OCI-LY7 (cell line): ENCODE data around the gene CD8B. TPM values are rescaled to one million over a fixed set of nuclear protein-coding genes. Genes with fewer than 3 reads are reported as not detected.

Experiments used
- BruUV-seq: library from RNA; stranded (reverse); fragments of 400-500 nt; replicated peaks from 2 replicates; lab custom pipeline; 2021; lab: Mats Ljungman, UMichigan
- CTCF ChIA-PET: fragments of 300-600 bp; sonication (Branson Sonifier 250); formaldehyde crosslinking; loops from one replicate; lab custom pipeline; 2022; ENCODE audit warnings: antibody characterized with exemption; ENCODE audit not compliant: unreplicated experiment; lab: Charles Lee
- POLR2A ChIA-PET: fragments of 300-600 bp; sonication (Branson Sonifier 250); formaldehyde crosslinking; loops from one replicate; lab custom pipeline; 2022; ENCODE audit warnings: antibody characterized with exemption; lab: Charles Lee
- DNase-seq: peaks from one replicate; pipeline ENCODE4 v3.0.0-alpha.2; 2015; ENCODE audit warnings: low spot score
- H2AFZ ChIP-seq: fragments of 200-600 bp; sonication (generic), shearing (Covaris generic); 2 replicates; pipeline ENCODE4 v1.6.1; 2014; ENCODE audit warnings: mild to moderate bottlenecking, antibody characterized with exemption, low read length, moderate library complexity
- H3K27ac ChIP-seq: fragments of 200-600 bp; sonication (generic); 2 replicates; pipeline ENCODE4 v1.5.1; 2014; ENCODE audit warnings: mixed run types, low read depth, mild to moderate bottlenecking, moderate library complexity, low read length, inconsistent platforms; ENCODE audit not compliant: poor library complexity, severe bottlenecking
- H3K36me3 ChIP-seq: fragments of 200-600 bp; sonication (generic); 2 replicates; pipeline ENCODE4 v1.6.1; 2014; ENCODE audit warnings: mild to moderate bottlenecking, antibody characterized with exemption, low read length, moderate library complexity, mixed read lengths; ENCODE audit not compliant: insufficient read depth
- H3K4me1 ChIP-seq: fragments of 200-600 bp; sonication (generic); 2 replicates; pipeline ENCODE4 v1.5.1; 2014; ENCODE audit warnings: mild to moderate bottlenecking, low read length; ENCODE audit not compliant: insufficient read depth, poor library complexity, severe bottlenecking
- H3K4me2 ChIP-seq: fragments of 200-600 bp; sonication (generic); 2 replicates; pipeline ENCODE4 v1.6.1; 2014; ENCODE audit warnings: mild to moderate bottlenecking, low read length
- H3K4me3 ChIP-seq: fragments of 200-600 bp; sonication (generic); 2 replicates; pipeline ENCODE4 v1.5.1; 2014; ENCODE audit warnings: mild to moderate bottlenecking, low read depth, low read length; ENCODE audit not compliant: poor library complexity, severe bottlenecking
- H3K79me2 ChIP-seq: fragments of 200-600 bp; sonication (generic); 2 replicates; pipeline ENCODE4 v1.6.1; 2016; ENCODE audit warnings: low read depth, mild to moderate bottlenecking, low read length, moderate library complexity, mixed read lengths; ENCODE audit not compliant: insufficient read depth
- H3K9me2 ChIP-seq: fragments of 200-600 bp; sonication (generic); 2 replicates; pipeline ENCODE4 v1.6.1; 2016; ENCODE audit warnings: mild to moderate bottlenecking, low read length, mixed read lengths; ENCODE audit not compliant: insufficient read depth
- H3K9me3 ChIP-seq: fragments of 200-600 bp; sonication (generic); 2 replicates; pipeline ENCODE4 v1.6.1; 2014; ENCODE audit warnings: mild to moderate bottlenecking, mixed run types, low read length, mixed read lengths
- H4K20me1 ChIP-seq: fragments of 200-600 bp; sonication (generic); 2 replicates; pipeline ENCODE4 v1.6.1; 2014; ENCODE audit warnings: mild to moderate bottlenecking, antibody characterized with exemption, low read length, moderate library complexity, mixed read lengths; ENCODE audit not compliant: insufficient read depth
- EZH2phosphoT487 ChIP-seq: fragments of 200-600 bp; sonication (generic); IDR thresholded peaks from 2 replicates; pipeline ENCODE4 v1.6.1; 2018; ENCODE audit warnings: low read depth, borderline replicate concordance, mild to moderate bottlenecking, mixed run types, antibody characterized with exemption, low read length, moderate library complexity, mixed read lengths
- intact Hi-C: fragments of 100-400 bp; cut with micrococcal nuclease; formaldehyde crosslinking; loops from one replicate; pipeline ENCODE4 v1.10.0; 2022; ENCODE audit not compliant: unreplicated experiment
- total RNA-seq, 2 experiments: library from RNA; depleted of rRNA in 1 of 2; stranded (reverse); fragments of >200 nt in 1 of 2; shearing (Covaris generic) in 1 of 2; gene quantifications; 2 replicates each; pipeline ENCODE4 v1.2.3, GENCODE V29; 2014 to 2022
- TF ChIP-seq, protein P1 (sequence below): fragments of 200-600 bp; sonication (generic); conservative IDR thresholded peaks from 2 replicates; pipeline ENCODE4 v1.5.1; 2014; ENCODE audit warnings: mild to moderate bottlenecking, antibody characterized with exemption, low read length, moderate library complexity, mixed read lengths

Gene CD8B
- total RNA-seq, 2 experiments from 2014 or later, result not detected

DNA sequence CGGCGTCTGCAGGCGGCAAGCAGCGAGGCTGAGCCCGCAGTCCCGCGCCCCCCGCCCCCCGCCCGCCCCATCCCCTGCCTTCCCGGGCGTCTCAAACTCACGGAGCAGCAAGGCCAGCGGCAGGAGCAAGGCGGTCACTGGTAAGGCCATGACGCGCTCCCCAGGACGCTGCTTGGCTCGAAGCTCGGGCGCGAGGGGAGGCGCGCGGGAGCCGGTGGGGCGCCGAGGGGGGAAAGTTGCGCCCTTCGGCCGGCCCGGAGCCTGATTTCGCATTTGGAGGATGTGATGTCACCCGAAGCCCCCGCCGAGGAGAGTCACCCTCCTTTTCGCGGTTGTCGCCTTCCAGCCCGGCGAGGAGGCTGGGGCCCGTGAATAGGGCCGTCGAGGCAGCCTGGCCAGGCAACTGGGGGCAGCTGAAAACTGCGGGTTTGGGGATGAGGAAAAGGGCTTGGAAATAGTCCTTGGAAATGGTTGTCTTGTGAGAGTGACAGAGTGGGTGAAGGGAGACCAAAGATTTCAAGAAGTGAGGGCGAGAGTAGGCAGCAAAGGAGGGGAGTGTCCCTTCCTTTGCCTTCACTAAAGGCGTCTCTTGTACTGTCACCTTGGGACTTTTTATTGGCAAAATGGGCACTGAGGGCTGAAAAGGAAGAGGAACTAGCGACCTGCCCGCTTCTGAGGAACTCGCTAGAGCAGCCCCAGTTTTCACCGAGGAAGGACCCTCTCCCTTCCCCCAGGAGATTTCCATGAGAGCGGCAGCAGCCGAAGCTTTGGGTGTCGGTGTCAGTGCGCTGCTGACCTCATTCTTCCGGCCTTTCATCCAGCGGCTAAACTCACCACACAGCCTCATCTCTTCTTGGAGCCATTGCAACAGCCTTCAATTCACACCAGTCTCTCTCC is 70.8 kb downstream of the CD8B start, which contains the start of gene CD8A:
CD8A (minus strand) TSS at position 238 of the 897 bp plus-strand sequence; CDS start at position 150, 88 bp downstream.
- POLR2A ChIA-PET, result interaction anchor here (0.6 kb wide), 1 partner anchor 93 kb away, joined by 3 read pairs; no protein-coding TSS in a partner anchor
- Histone ChIP-seq H2AFZ (no peak within 1 kb of the TSS), H4K20me1 (no peaks in the 10 kb centered on the region), H3K9me2 (no peaks in the 10 kb centered on the region), H3K9me3 (0 out of 2 replicates have a peak, but pooled peaks cover under 1% of the 10 kb centered on the region), H3K36me3 (no peaks in the 10 kb centered on the region), H3K79me2 (no peaks in the 10 kb centered on the region), H3K4me2 (no peak within 1 kb of the TSS), H3K4me1 (no peaks in the 10 kb centered on the region), H3K27ac (no peak within 1 kb of the TSS), H3K4me3 (no peak within 1 kb of the TSS)
- no peak for TF ChIP-seq EZH2phosphoT487
- TF ChIP-seq, protein P1, sequence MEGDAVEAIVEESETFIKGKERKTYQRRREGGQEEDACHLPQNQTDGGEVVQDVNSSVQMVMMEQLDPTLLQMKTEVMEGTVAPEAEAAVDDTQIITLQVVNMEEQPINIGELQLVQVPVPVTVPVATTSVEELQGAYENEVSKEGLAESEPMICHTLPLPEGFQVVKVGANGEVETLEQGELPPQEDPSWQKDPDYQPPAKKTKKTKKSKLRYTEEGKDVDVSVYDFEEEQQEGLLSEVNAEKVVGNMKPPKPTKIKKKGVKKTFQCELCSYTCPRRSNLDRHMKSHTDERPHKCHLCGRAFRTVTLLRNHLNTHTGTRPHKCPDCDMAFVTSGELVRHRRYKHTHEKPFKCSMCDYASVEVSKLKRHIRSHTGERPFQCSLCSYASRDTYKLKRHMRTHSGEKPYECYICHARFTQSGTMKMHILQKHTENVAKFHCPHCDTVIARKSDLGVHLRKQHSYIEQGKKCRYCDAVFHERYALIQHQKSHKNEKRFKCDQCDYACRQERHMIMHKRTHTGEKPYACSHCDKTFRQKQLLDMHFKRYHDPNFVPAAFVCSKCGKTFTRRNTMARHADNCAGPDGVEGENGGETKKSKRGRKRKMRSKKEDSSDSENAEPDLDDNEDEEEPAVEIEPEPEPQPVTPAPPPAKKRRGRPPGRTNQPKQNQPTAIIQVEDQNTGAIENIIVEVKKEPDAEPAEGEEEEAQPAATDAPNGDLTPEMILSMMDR, result no peak
- no TSS peak for BruUV-seq
- DNase-seq, result no peak
- intact Hi-C loops, result no loop called here
- CTCF ChIA-PET, result no interaction called here

DNA sequence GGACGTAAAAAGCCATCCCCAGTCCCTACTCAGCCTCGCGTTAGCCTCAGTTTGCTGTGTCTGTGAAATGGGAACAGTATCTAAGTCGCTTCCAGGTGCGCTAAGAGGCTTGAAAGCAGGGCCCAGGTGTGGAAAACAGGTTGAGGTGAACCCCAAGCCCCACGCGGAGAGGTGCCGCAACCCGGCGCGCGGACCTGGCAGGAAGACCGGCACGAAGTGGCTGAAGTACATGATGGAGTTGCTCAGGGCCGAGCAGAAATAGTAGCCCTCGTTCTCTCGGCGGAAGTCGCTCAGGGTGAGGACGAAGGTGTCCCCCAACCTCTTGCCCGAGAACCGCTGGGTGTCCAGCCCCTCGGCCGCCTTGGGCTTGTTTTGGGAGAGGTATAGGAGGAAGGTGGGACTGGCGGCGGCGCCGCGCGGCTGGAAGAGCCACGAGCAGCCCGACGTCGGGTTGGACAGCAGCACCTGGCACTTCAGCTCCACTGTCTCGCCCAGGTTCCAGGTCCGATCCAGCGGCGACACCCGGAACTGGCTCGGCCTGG is 71.5 kb downstream of the CD8B start:
- no TSS peak for BruUV-seq
- intact Hi-C loops, result no loop called here

More for the DNA sequence above, 71.5 kb downstream of the CD8B start:
- no peaks in the 10 kb centered on the region for H3K36me3 ChIP-seq
- POLR2A ChIA-PET, result no interaction called here
- H3K9me3 ChIP-seq, result no peaks in the 10 kb centered on the region
- no peaks in the 10 kb centered on the region for H3K9me2 ChIP-seq
- no peak overlapping the region for H2AFZ ChIP-seq
- no peaks in the 10 kb centered on the region for H4K20me1 ChIP-seq
- CTCF ChIA-PET, result no interaction called here
- no peak overlapping the region for H3K27ac ChIP-seq
- no peak overlapping the region for H3K4me3 ChIP-seq
- H3K79me2 ChIP-seq, result no peaks in the 10 kb centered on the region
- H3K4me1 ChIP-seq, result no peaks in the 10 kb centered on the region
- H3K4me2 ChIP-seq, result no peak overlapping the region
- DNase-seq, result no peak
- no peak for TF ChIP-seq EZH2phosphoT487
- TF ChIP-seq, protein P1, result no peak
